GM12864 (cell line): Measurements from ENCODE around the gene TRIP11.

Source experiments
- DNase-seq: peaks from one replicate; pipeline ENCODE4 v3.0.0-alpha.2; 2011; ENCODE audit warnings: low read depth
- H3K4me3 ChIP-seq: 2 replicates; pipeline ENCODE4 v1.5.1; 2011; ENCODE audit warnings: mild to moderate bottlenecking, low read depth, low read length, control low read depth
- CTCF ChIP-seq: IDR thresholded peaks from 2 replicates; pipeline ENCODE4 v1.5.1; 2011; ENCODE audit warnings: low read depth, mild to moderate bottlenecking, moderate library complexity, low read length, control low read depth, inconsistent platforms; ENCODE audit errors: missing control alignments

The TRIP11 gene

GRCh38 chr14:91919814-91920213 is 120.0 kb downstream of the TRIP11 start:
- DNase-seq: no peak
- no peak for TF ChIP-seq CTCF

GRCh38 chr14:91918186-91918883 is 121.5 kb downstream of the TRIP11 start:
- no peak for DNase-seq
- TF ChIP-seq CTCF: no peak
- H3K4me3 ChIP-seq: no peak overlapping the region

More at GRCh38 chr14:91919814-91920213, 120.0 kb downstream of the TRIP11 start:
- no peak overlapping the region for H3K4me3 ChIP-seq
